ENCODE data around the gene TMEM255B.

Gene TMEM255B

DNA sequence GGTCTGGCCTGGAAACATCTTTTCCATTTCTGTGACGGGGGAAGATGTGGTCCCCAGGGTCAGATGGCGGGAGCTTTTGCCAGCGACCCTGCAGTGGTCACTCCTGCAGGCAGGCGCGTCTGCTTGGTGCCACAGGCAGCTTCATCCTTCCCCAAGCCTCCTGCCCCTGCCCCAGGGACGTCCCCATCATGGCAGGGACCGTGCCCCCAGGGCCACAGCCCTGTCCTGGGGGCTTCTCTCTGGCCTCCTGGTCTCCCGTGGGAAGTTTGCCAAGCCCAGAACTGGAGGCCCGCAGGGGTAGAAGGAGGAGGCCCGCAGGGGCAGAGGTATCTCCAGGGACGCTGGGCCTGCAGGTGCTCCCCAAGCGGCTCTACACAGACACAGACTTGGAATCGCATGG, 47.5 kb downstream of the TMEM255B start:
- DNase-seq: no peak

- DNase-seq: no peak
Measured at GRCh38 chr13:113808058-113808834, 49.2 kb downstream of the TMEM255B start.

- DNase-seq: peak in 1 of 2 experiments; percentile 34
Measured at GRCh38 chr13:113809934-113810333, 50.9 kb downstream of the TMEM255B start.

- DNase-seq: no peak
Measured at GRCh38 chr13:113810640-113811039, 51.6 kb downstream of the TMEM255B start.

GRCh38 chr13:113811081-113811928, 52.3 kb downstream of the TMEM255B start:
- no peak for DNase-seq

DNA sequence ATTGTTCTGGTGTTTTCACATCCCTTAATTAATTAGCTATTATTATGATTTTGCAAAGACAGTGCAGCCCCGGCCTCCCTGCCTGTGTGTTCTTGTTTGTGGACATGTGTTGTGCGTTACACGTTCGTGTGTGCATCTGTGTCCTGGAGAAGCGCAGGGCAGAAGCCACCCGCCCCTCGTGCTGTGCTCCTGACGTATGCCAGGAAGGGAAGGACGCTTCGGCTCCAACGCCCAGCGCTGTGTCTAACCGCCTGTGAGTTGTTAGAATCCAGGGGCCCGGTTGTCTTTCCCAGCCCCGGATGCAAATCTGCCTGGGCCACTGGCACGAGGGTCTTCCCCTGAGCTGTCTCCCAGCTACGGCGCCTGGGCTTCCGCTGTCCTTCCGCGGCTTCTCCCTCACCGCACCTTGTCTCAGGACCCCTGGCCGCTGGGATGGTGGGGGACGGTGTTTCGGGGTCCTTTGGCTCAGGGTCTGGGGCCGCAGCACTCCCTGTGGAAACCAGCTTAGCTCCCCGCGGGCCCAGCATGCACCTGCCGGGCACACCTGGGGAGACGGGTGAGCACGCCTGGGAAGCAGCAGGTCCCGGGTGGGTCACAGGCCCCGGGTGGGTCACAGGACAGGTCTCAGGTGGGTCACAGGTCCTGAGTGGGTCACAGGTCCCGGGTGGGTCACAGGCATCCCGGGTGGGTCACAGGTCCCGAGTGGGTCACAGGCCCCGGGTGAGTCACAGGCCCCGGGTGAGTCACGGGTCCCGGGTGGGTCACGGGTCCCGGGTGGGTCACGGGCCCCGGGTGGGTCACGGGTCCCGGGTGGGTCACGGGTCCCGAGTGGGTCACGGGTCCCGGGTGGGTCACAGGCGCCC, 53.4 kb downstream of the TMEM255B start:
- peak; percentile 37 to 89 for DNase-seq

DNA sequence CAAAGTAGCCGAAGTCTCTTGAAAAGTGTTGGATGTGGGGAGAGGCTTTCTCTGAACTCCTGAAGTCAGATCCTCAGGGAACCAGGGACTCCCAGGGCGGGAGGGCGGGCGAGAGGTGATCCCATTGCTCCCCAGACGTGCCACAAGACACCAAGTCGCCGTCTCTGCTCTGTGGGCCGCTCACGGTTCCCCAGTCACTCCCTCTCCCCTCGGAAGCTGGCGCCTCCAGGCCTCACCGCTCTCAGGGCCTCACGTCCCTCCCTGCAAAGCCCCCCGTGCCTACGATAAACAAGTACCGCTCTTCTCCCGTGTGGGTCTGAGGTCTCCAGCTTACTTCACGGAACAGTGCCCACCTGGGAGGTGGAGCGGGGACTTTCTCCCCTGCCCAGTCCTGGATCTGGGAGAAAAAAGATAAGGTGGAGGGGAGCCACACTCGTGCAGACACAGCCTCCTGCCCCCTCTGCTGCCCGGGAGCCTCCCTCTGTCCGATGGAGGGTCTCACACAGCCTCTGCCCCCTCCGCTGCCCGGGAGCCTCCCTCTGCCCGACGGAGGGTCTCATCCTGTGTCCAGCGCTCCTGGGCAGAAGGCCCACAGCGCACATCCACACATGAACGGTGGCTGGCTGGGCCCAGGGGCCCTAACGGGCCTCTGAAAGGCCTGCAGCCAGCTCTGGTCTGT, 54.2 kb downstream of the TMEM255B start:
- no peak for DNase-seq

GRCh38 chr13:113813749-113814434, 54.9 kb downstream of the TMEM255B start:
- no peak for DNase-seq

DNA sequence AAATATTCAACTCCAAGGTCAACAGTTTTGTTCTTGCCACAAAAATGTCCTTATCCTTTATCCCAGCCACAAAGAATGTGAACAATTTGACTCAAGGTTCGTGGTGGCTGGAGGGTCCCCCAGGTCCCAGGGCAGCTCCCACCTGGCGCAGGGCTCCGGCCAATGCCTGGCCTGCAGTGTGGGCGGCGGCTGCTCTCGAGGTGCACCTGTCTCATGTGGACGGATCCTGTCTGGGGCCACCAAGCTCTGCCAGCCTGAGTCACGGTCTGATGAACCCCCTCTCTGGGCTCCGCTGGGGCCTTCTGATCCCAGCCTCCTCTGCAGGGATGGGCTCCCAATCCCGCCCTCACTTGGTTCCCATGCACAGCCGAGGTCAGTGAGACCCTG, 55.4 kb downstream of the TMEM255B start:
- peak in 1 of 2 experiments; percentile 37 for DNase-seq

DNA sequence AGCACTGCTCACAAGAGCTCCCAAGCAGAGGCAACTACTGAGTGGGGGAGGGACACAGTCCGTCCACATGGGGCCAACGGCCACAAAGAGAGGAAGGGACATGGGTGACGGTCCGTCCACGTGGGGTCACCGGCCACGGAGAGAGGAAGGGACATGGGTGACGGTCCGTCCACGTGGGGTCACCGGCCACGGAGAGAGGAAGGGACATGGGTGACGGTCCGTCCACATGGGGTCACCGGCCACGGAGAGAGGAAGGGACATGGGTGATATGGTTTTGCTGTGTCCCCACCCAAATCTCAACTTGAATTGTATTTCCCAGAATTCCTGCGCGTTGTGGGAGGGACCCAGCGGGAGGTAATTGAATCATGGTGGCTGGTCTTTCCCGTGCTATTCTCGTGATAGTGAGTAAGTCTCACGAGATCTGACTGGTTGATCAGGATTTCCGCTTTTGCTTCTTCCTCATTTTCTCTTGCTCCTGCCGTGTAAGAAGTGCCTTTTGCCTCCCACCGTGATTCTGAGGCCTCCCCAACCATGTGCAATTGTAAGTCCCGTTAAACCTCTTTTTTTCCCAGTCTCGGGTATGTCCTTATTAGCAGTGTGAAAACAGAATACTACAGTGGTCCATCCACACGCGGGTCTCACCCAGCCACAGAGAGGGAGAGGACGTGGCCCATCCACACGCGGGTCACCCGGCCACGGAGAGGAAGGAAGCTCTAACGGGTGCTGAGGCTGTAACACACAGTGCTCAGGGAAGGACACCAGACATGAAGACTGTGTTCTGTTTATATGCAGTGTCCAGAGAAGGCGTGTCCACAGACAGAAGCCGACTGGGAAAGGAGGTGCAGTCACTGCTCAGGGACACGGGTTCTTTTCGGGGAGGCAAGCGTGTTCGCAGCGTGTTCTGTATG, 56.4 kb downstream of the TMEM255B start:
- no peak for DNase-seq

- no peak for DNase-seq
Measured at GRCh38 chr13:113816254-113816929, 57.4 kb downstream of the TMEM255B start.

DNA sequence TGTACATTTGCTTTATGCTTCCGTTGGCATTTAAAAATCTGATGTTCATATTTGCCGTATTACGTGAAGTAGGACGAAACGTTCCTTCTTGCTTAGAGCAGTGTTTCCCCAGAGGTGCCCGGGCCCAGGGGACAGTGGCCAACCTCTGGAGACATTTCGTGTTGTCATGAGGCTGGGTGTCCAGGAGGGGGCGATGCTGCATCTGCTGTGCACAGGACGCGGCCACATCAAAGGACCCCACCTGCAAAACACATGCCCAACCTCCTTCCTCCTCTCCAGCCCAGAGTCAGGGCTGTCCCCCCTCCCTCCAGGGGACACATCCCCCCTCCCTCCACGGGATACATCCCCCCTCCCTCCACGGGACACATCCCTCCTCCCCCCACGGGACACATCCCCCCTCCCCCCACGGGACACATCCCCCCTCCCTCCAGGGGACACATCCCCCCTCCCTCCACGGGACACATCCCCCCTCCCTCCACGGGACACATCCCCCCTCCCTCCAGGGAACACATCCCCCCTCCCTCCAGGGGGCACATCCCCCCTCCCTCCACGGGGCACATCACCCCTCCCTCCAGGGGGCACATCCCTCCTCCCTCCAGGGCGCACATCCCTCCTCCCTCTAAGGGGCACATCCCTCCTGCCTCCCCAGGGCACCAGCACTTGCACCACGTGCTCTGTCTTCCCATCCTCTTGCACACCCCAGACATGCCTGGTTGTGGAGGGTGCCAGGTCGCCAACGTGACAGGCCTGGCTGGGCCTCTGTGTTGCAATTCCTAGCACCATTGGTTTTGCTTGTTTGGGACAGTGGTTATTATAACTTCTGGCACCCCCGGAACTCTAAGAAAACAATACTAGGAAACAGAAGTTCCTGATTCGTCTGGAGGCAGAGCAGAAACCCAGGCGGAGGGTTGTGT, 58.2 kb downstream of the TMEM255B start:
- DNase-seq: peak; percentile 40 to 93

DNA sequence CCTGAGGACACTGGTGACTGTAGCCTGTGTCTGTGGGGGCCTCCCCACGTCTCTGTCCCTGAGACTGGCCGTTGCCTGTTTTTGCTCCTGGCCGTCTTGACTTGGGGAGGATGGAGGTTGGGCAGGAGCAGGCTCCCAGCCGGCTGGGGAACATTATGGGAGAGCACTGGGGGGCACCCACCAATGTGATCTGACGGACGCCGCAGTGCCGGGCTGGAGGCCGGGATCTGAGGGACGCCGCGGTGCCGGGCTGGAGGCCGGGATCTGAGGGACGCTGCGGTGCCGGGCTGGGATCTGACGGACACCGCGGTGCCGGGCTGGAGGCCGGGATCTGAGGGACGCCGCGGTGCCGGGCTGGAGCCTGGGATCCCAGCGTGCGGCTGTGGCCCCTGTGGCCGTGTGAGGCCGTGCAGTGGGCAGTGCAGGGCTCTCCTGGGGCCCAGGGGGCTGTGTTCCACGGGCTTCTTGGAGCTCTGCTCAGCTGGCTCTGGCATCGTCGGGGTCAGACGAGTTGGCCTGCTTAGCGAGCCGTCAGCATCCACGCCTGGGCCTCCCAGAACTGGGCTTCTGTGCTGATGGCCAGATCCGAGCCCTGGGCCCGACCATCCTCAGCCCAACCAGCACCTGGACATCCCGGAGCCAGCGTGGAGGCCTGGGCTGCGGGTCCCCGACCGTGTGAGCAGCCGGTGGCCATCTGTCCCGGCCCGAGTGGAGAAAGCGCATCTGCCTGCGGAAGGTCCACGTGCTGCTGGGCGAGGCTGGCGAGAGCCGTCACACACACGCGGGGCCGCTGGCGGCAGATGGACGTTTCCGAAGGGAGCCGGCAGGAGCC, 59.0 kb downstream of the TMEM255B start:
- no peak for DNase-seq

GRCh38 chr13:113818700-113819295, 59.8 kb downstream of the TMEM255B start:
- no peak for DNase-seq

DNA sequence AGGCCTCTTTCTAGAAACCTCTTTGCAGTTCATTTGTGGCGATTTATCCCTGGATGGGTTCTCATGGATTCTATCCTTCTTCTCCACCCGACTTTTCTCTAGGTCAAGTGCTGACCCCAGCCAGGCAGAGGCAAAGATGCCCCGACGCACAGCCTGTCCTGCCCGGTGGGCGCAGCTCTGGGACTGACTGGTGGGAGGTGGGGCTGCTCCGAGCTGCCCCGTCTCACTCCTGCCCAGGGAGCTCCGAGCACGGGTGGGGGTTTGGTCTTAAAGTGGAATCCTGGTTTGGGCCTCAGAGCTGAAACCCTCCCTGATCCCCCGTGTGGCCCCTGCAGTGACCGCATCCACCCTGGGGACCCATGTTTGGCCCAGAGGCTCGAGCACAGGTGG, 60.3 kb downstream of the TMEM255B start:
- no peak for DNase-seq

GRCh38 chr13:113819731-113820715, 61.0 kb downstream of the TMEM255B start:
- DNase-seq: no peak

Measured in NCI-H526 (cell line).